ENCODE results near the gene C6orf120.

The C6orf120 gene

DNA sequence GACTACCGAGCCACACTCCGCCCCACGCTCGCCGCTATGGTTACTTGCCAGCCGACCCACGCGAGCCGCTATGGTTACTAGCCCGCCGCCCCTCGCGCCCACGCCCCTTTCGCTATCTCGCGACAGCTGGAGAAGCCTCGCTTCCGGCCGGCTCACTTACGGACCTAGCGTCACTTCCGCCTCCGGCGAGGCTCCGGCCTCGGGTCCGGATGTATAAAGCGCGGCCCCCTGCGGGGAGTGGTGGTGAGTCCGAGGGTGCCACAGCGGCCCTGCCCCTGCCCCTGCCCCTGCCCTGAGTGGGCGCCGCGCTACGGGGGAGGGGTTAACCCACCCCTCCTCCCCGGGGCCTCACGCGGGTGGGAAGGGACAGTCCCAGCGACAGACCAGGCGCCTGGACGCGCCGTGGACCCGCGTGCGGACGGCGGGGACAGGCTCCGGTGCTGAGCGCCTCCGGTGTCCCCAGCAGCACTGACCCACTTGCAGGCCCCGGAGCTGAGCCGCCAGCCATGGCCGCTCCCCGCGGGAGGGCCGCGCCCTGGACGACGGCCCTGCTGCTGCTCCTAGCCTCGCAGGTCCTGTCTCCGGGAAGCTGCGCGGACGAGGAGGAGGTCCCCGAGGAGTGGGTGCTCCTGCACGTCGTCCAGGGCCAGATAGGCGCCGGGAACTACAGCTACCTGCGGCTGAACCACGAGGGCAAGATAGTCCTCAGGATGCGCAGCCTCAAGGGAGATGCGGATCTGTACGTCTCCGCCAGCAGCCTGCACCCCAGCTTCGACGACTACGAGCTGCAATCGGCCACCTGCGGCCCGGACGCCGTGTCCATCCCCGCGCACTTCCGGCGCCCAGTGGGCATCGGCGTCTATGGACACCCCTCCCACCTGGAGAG, at the start of gene C6orf120, which contains the start of gene WDR27:
TSS of gene C6orf120 (plus strand) at position 173 of the 886 bp plus-strand sequence. CDS start at position 507, 334 bp downstream.
TSS of gene WDR27 (minus strand) at position 76 of the 886 bp plus-strand sequence. CDS start 13,024 bp downstream, outside the sequence.
- DNase-seq (ENCODE audit: low read depth in 2 of 2), result peak; percentile 98 to 99

GRCh38 chr6:169652896-169653295, 49.0 kb upstream of the C6orf120 start:
- DNase-seq (ENCODE audit: low read depth in 2 of 2), result no peak

DNA sequence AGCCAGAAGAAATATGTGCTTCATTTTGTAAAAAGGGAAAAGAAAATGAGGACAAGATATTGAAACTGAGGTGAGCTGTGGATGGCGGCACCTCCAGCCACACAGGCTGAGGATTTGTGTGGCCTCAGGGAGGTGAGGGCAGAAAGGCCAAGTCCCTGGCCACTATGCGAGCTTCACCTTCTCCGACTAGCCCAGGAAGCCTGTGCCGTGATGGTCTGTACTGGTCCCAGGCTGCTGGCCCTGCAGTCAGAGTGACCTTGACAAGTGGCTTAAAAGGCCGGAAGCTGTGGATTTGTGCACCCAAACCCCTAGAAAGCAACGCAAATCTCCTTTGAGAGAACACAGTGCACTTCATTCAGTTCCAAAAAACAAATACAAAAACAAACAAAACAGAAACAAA, 48.2 kb upstream of the C6orf120 start:
- no peak for DNase-seq (ENCODE audit: low read depth in 2 of 2)

DNA sequence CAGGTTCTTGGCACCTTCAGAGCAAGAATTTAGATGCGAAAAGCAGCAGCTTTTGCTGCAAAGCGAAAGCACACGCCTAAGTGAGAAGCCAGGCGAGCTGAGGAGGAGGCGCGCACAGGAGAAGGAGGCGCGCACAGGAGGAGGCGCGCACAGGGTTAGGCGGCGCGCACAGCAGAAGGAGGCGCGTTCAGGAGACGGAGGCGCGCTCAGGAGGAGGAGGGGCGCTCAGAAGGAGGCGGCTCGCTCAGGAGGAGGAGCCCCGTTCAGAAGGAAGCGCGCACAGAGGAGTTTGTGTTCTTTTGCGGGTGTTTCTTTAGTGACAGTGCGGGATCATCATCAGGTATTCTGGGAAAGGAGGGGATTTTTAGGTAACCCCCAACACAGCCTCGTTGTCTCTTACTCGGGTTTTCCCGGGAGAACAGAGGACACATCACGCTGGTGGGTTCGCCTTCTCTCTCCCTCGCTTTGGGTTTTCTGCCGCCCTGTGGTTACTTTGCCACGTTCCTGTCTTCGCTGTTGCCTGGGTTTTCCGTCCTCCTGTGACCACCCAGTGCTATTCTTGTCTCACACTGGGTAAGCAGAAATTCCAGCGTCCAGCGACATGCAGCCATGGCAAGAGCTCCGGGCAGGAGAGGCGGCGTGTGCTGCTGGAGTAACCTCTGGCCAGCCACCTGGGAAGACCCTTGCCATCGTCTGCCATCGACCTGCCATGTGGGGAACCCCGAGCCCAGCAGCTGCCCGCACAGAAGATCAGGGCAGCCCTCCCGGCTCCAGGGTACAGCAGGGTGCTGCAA, 47.1 kb upstream of the C6orf120 start:
- peak; percentile 40 to 61 for DNase-seq (ENCODE audit: low read depth in 2 of 2)

- DNase-seq (ENCODE audit: low read depth in 2 of 2), result no peak
Measured at GRCh38 chr6:169656546-169657283, 45.2 kb upstream of the C6orf120 start.

DNA sequence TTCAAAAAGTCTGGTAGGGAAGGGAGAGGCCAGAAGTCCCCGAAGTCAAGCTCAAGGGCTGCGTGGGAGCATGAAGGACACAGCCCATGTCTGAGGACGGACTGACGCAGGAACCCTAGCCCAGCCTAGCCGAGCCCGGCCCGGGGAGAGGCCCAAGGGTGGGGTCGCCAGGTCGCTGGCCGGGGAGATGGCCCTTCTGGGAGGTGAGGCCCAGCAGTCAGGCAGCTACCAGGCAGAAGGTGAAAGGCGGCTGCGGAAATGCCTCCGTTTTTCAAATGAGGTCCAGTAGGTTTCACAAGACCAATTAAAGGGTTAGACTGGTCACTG, 44.7 kb upstream of the C6orf120 start:
- DNase-seq (ENCODE audit: low read depth in 2 of 2), result no peak

DNA sequence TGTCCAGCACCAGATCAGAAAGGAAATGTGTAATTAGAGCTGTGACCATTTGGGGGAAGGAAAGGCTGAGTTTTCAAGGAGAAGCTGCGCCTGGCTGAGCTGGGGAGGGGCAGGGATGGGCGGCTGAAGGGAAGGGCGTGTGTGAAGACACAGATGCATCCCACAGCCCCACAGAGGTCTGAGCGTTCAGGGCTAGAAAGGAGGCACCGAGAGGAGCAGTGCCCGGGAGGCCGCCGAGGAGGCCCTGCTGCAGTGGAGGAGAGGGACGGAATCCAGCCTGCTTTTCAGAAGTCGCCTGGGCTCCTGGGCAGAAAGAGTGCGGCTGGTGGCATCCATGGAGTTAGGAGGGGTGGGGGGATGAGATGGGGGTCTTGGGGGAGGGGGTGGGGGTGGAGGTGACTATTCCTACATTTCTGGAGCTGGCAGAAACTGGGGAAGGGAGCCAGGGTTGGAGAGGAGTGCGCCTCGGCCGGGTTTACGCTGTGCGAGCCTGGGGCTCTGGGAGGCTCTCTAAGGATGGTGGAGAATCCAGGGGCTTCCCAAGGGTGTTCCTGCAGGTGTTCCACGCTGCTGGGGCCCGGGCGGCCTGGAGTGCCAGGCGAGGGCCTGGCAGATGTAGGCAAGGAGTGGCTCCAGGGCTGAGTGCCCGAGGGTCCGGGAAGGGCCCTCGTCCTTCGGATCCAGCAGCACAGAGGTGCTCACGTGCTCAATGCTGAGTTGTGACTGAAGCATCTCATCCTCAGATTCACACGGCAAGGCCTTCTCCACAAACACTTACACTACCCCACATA, 41.9 kb upstream of the C6orf120 start:
- DNase-seq (ENCODE audit: low read depth in 2 of 2), result no peak

DNA sequence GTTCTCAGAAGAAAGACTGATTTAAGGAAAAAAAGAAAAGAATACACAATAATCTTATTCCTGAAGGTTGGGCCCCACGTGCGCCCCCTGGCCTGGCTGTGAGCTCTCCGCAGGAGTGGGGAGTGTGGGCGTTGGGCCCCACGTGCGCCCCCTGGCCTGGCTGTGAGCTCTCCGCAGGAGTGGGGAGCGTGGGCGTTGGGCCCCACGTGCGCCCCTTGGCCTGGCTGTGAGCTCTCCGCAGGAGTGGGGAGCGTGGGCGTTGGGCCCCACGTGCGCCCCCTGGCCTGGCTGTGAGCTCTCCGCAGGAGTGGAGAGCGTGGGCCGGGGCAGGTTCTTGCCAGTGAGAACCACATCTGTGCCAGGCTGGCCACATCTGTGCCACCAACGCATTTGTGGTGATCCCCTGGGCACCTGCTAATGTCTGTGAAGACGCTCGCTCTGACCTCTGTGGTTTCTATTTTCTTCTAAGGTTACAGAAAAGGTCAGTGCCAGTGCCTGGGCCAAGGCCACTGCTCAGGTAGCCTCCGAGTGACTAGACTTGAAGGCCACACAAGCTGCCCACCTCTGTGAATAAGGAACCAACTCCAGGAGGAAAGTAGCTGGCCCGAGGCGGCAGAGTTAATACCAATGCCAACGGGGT, 41.1 kb upstream of the C6orf120 start:
- DNase-seq (ENCODE audit: low read depth in 2 of 2), result no peak

- DNase-seq (ENCODE audit: low read depth in 2 of 2), result no peak
Measured at GRCh38 chr6:169661391-169661756, 40.6 kb upstream of the C6orf120 start.

DNA sequence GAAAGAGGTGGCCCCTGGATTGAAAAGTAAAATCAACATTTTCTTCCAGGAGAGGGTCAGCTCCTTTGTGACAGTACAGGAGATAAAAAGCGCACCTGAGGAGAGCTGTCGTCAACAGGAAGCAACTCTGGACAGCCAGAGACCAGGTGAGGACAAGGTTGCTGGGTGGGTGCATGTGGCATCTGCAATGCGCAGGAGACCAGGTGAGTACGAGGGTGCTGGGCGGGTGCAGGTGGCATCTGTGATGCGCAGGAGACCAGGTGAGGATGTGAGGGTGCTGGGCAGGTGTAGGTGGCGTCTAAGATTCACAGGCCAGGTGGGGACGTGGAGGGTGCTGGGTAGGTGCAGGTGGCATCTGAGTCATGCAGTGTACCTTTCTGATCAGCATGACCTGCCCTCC, 38.5 kb upstream of the C6orf120 start:
- DNase-seq (ENCODE audit: low read depth in 2 of 2), result no peak

DNA sequence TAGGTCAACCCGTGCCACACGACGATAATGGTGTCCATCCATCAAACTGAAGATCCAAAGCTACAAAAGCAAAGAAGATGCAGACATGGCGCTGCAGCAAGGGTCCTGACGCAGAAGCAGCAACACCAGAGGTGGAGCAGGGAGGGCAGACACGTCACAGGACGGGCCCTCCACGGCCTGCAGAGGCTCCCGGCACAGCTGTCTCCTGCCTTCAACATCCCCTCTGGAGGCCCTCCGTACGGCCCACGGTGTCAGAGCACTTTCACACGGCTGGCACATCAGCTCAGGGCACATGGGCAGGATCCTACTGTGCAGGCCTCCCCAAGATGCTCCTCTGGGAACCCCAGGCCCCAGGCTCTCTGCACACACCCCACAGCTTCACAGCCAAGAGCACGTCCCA, 37.7 kb upstream of the C6orf120 start:
- DNase-seq (ENCODE audit: low read depth in 2 of 2), result no peak

DNA sequence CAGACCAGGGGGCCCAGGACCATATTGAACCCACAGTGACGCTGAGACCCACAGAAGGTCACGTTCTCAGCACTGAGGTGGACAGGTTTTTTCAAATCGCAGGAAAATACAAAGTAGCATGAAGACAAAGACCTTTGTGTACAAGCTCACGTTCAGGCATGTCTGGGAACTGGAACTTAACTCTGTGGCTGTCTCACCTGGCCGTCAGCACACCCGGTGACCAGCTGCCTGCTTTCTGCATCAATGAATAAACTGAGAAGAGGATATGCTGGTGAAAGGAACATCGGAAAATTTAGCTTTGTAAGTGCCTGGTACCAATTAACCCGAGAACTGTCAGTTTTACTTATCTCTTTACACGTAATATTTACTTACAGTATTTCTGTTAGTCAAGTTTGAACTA, 36.6 kb upstream of the C6orf120 start:
- no peak for DNase-seq (ENCODE audit: low read depth in 2 of 2)

DNA sequence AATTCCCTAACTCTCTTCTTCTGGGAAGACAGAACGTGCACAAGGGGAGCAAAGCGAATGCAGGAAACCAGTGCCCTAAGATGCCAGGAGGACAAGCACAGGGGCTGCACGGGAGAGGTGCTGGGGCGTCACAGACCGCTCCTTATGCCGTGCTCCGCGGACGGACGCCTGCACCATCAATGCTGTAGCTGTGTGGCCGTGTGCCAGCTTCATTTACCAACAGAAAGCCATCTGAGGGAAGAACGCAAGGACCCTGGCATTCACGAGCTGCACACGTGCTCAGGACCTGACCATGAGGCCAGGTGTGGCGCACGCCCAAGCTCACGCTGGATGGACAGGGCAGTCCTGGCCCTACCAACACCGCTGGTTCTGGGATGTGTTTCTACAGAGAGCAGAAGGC, 35.5 kb upstream of the C6orf120 start:
- no peak for DNase-seq (ENCODE audit: low read depth in 2 of 2)

- DNase-seq (ENCODE audit: low read depth in 2 of 2), result no peak
Measured at GRCh38 chr6:169667716-169668115, 34.2 kb upstream of the C6orf120 start.

- no peak for DNase-seq (ENCODE audit: low read depth in 2 of 2)
Measured at GRCh38 chr6:169668203-169668847, 33.6 kb upstream of the C6orf120 start.

- DNase-seq (ENCODE audit: low read depth in 2 of 2), result no peak
Measured at GRCh38 chr6:169669147-169669546, 32.8 kb upstream of the C6orf120 start.

DNA sequence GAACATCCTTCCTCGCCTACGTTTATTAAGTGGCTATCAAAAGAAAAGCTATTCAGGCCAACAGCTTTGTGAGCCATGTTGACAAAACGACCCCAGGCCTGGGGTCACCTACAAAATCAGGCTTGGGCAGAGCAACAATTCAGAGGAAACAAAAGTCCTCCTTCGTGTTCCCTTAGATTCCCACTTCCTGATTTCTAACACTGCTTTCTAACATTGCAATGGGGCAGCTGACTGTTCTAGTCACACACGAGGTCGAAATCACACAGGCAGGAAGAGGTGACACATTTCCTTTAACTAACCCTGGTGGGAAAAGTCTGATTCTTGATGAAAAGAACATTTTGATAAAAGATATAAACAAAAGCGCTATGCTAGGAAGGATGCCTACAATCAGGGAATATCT, 32.0 kb upstream of the C6orf120 start:
- DNase-seq (ENCODE audit: low read depth in 2 of 2), result no peak

GRCh38 chr6:169671563-169671962, 30.4 kb upstream of the C6orf120 start:
- no peak for DNase-seq (ENCODE audit: low read depth in 2 of 2)

DNA sequence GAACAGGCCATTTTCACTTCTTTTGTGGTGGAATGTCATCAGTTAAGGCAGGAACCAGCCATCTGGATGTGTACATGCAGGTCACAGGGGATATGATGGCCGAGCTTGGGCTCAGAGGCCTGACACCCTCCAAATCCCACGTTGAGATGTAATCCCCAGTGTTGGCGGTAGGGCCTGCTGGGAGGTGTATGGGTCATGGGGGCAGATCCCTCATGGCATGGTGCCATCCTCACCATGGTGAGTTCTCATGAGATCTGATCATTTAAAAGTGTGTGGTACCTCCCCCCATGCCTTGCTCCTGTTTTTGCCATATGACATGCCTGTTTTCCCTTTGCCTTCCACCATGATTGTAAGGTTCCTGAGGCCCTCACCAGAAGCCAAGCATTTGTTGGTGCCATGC, 26.9 kb upstream of the C6orf120 start:
- DNase-seq (ENCODE audit: low read depth in 2 of 2), result no peak

- DNase-seq (ENCODE audit: low read depth in 2 of 2), result no peak
Measured at GRCh38 chr6:169677096-169677495, 24.8 kb upstream of the C6orf120 start.

Data from stimulated activated CD8-positive, alpha-beta memory T cell treated with anti-CD3 and anti-CD28 coated beads, Interleukin-7, amount 100 ng/mL, for 4 hours (primary cell).